ENCODE results near the gene CADM1.

DNA sequence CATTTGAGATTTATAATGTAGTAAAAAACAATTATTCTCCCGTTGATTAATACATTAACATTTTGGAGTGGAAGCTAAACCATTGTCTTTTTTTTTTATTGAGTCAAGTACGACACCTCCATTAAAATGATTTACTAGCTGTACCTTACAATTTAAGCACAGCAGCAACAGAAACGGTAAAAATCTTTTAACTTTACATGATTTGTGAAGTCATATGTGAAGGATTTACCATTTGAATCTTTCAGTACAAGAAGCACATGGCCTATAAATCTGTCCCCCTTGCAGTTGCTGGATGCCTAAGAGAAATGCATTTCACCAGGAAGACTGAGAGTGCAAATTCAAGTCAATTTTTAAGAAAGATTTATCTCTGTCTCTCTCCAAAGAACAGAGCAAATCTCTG is 324.6 kb downstream of the CADM1 start:
- TF ChIP-seq, protein P1, sequence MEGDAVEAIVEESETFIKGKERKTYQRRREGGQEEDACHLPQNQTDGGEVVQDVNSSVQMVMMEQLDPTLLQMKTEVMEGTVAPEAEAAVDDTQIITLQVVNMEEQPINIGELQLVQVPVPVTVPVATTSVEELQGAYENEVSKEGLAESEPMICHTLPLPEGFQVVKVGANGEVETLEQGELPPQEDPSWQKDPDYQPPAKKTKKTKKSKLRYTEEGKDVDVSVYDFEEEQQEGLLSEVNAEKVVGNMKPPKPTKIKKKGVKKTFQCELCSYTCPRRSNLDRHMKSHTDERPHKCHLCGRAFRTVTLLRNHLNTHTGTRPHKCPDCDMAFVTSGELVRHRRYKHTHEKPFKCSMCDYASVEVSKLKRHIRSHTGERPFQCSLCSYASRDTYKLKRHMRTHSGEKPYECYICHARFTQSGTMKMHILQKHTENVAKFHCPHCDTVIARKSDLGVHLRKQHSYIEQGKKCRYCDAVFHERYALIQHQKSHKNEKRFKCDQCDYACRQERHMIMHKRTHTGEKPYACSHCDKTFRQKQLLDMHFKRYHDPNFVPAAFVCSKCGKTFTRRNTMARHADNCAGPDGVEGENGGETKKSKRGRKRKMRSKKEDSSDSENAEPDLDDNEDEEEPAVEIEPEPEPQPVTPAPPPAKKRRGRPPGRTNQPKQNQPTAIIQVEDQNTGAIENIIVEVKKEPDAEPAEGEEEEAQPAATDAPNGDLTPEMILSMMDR (IDR thresholded peaks at IDR 0.05), result no peak
- TF ChIP-seq POLR2A (IDR thresholded peaks at IDR 0.05) (no peak), EP300 (IDR thresholded peaks at IDR 0.05) (no peak)
